CD14-positive monocyte (primary cell): ENCODE results near the gene CCL17. TPM values are rescaled to one million over a fixed set of nuclear protein-coding genes. Genes with fewer than 3 reads are reported as not detected.

Experiments used
- DNase-seq, 3 donors: peaks; one replicate each; pipeline ENCODE4 v3.0.0-alpha.2; 2011 to 2022
- H2AFZ ChIP-seq: 2 replicates; pipeline ENCODE4 v1.6.0; 2012; ENCODE audit warnings: mild to moderate bottlenecking, low read depth, low read length, inconsistent platforms; ENCODE audit not compliant: insufficient read depth, poor library complexity, severe bottlenecking
- H3K27ac ChIP-seq, 2 donors: 1 replicate in 1 of 2; 2 replicates in 1 of 2; pipeline ENCODE4 v1.5.1; 2012 to 2013; ENCODE audit warnings: low read length in 2 of 2, control low read depth in 1 of 2, inconsistent platforms in 1 of 2, low read depth in 1 of 2, mild to moderate bottlenecking in 1 of 2
- H3K27me3 ChIP-seq, 2 donors: one replicate each; pipeline versions ENCODE4 v1.6.0 to v1.6.1; 2011 to 2013; ENCODE audit warnings: low read length in 2 of 2; ENCODE audit not compliant: control insufficient read depth in 2 of 2, insufficient read depth in 2 of 2
- H3K36me3 ChIP-seq, 2 donors: replicated peaks in 1 of 2; 1 replicate in 1 of 2; 2 replicates in 1 of 2; pipeline versions ENCODE4 v1.5.1 to v1.6.1; 2012 to 2013; ENCODE audit warnings: low read length in 2 of 2, control low read depth in 1 of 2, inconsistent platforms in 1 of 2, mild to moderate bottlenecking in 1 of 2; ENCODE audit not compliant: insufficient read depth in 2 of 2, control insufficient read depth in 1 of 2
- H3K4me1 ChIP-seq, 2 donors: 1 replicate in 1 of 2; 2 replicates in 1 of 2; pipeline versions ENCODE4 v1.5.1 to v1.6.1; 2012 to 2013; ENCODE audit warnings: low read length in 2 of 2, control low read depth in 1 of 2, inconsistent platforms in 1 of 2, mild to moderate bottlenecking in 1 of 2, moderate library complexity in 1 of 2; ENCODE audit not compliant: insufficient read depth in 2 of 2, control insufficient read depth in 1 of 2
- H3K4me2 ChIP-seq: replicated peaks from 2 replicates; pipeline ENCODE3; 2012; ENCODE audit warnings: low read length, moderate library complexity, mild to moderate bottlenecking; ENCODE audit not compliant: poor library complexity, severe bottlenecking; ENCODE audit errors: extremely low read depth
- H3K4me3 ChIP-seq, 3 experiments: fragments of 200-600 bp in 1 of 3; sonication (generic) in 1 of 3; replicated peaks in 1 of 3; 1 replicate in 2 of 3; 2 replicates in 1 of 3; pipeline ENCODE4 v1.5.1; 2011 to 2013; ENCODE audit warnings: low read length in 3 of 3, mild to moderate bottlenecking in 3 of 3, control low read depth in 2 of 3, low read depth in 2 of 3, inconsistent platforms in 1 of 3, moderate library complexity in 1 of 3
- H3K79me2 ChIP-seq: 2 replicates; pipeline ENCODE4 v1.6.0; 2012; ENCODE audit warnings: mild to moderate bottlenecking, control low read depth, inconsistent platforms, low read length, moderate library complexity; ENCODE audit not compliant: insufficient read depth
- H3K9ac ChIP-seq: 2 replicates; pipeline ENCODE4 v1.6.0; 2017; ENCODE audit warnings: low read length, mild to moderate bottlenecking; ENCODE audit not compliant: insufficient read depth, poor library complexity, severe bottlenecking
- H3K9me3 ChIP-seq, 2 donors: replicated peaks in 1 of 2; 1 replicate in 1 of 2; 2 replicates in 1 of 2; pipeline versions ENCODE4 v1.5.1 to v1.6.1; 2012 to 2013; ENCODE audit warnings: low read length in 2 of 2, control low read depth in 1 of 2; ENCODE audit not compliant: control insufficient read depth in 1 of 2, insufficient read depth in 1 of 2
- H4K20me1 ChIP-seq: 2 replicates; pipeline ENCODE4 v1.6.0; 2012; ENCODE audit warnings: mild to moderate bottlenecking, low read length, control low read depth, moderate library complexity; ENCODE audit not compliant: insufficient read depth
- H3K27ac Mint-ChIP-seq, 7 donors: one replicate each; pipeline ENCODE4 v1.8.0; 2020; ENCODE audit warnings: mild to moderate bottlenecking in 7 of 7, mixed read lengths in 7 of 7, moderate library complexity in 6 of 7, inconsistent platforms in 2 of 7
- H3K27me3 Mint-ChIP-seq, 3 donors: one replicate each; pipeline ENCODE4 v1.8.0; 2021 to 2022; ENCODE audit warnings: low read depth in 3 of 3, mild to moderate bottlenecking in 3 of 3, mixed read lengths in 3 of 3, moderate library complexity in 3 of 3, inconsistent platforms in 1 of 3
- H3K36me3 Mint-ChIP-seq, 2 donors: one replicate each; pipeline ENCODE4 v1.8.0; 2020; ENCODE audit warnings: mixed read lengths in 2 of 2, inconsistent platforms in 1 of 2, mild to moderate bottlenecking in 1 of 2
- H3K4me1 Mint-ChIP-seq: one replicate; pipeline ENCODE4 v1.8.0; 2020; ENCODE audit warnings: mild to moderate bottlenecking, mixed read lengths
- H3K4me3 Mint-ChIP-seq, 2 donors: one replicate each; pipeline ENCODE4 v1.8.0; 2020; ENCODE audit warnings: mild to moderate bottlenecking in 2 of 2, mixed read lengths in 2 of 2, moderate library complexity in 1 of 2
- H3K9me3 Mint-ChIP-seq, 7 donors: one replicate each; pipeline ENCODE4 v1.8.0; 2020 to 2022; ENCODE audit warnings: mixed read lengths in 7 of 7, mild to moderate bottlenecking in 6 of 7, moderate library complexity in 6 of 7, inconsistent platforms in 2 of 7
- CTCF ChIP-seq: fragments of 200-600 bp; IDR thresholded peaks from one replicate; pipeline ENCODE4 v1.8.0; 2022; ENCODE audit warnings: antibody characterized with exemption, mild to moderate bottlenecking
- WGBS: methylation state at CpG from one replicate; pipeline ENCODE4 v1.1.5; 2013; ENCODE audit warnings: missing lambda C conversion rate; ENCODE audit not compliant: insufficient coverage; 5-methylcytosine and 5-hydroxymethylcytosine counted together
- intact Hi-C, 2 donors: fragments of 100-400 bp; cut with micrococcal nuclease; formaldehyde crosslinking; loops; one replicate each; pipeline versions ENCODE4 v1.15.0 to v1.15.1; 2023
- polyA plus RNA-seq, 3 donors: library from polyadenylated mRNA; depleted of rRNA in 1 of 3; unstranded in 2 of 3; stranded (reverse) in 1 of 3; fragments of 300-500 nt in 2 of 3; fragments of >200 nt in 1 of 3; fragmentation: Illumina TruSeq in 2 of 3; gene quantifications; 1 replicate in 2 of 3; 2 replicates in 1 of 3; pipeline ENCODE4 v1.2.3, GENCODE V29; 2012 to 2021

The CCL17 gene
- polyA plus RNA-seq, 3 donors: not detected

GRCh38 chr16:57411362-57411976 is 6.9 kb downstream of the CCL17 start:
- H3K9ac ChIP-seq: no peak overlapping the region
- intact Hi-C loops: no loop called here
- H2AFZ ChIP-seq: no peak overlapping the region
- no peak for DNase-seq
- peaks cover 19 to 26% of the 10 kb centered on the region in 2 donors for H3K4me1 ChIP-seq
- H3K36me3 ChIP-seq: no peaks in the 10 kb centered on the region
- no peak for TF ChIP-seq CTCF
- no peaks in the 10 kb centered on the region for H3K27me3 ChIP-seq
- WGBS: 93% methylated on average over 7 of the region's 12 CpGs
- Mint-ChIP-seq H3K4me1 (peaks cover 10% of the 10 kb centered on the region), H3K9me3 (no peaks in the 10 kb centered on the region), H3K27ac (no peak overlapping the region), H3K27me3 (peaks cover 3 to 8% (median 7%) of the 10 kb centered on the region in 3 donors), H3K4me3 (no peak overlapping the region), H3K36me3 (no peaks in the 10 kb centered on the region)
- H3K79me2 ChIP-seq: no peaks in the 10 kb centered on the region
- H3K27ac ChIP-seq: no peak overlapping the region
- no peaks in the 10 kb centered on the region for H3K9me3 ChIP-seq
- H3K4me3 ChIP-seq: no peak overlapping the region
- no peaks in the 10 kb centered on the region for H4K20me1 ChIP-seq
- no peak overlapping the region for H3K4me2 ChIP-seq

GRCh38 chr16:57412584-57412983 is 8.0 kb downstream of the CCL17 start:
- Mint-ChIP-seq H3K4me3 (no peak overlapping the region), H3K9me3 (no peaks in the 10 kb centered on the region), H3K4me1 (peaks cover 18% of the 10 kb centered on the region), H3K36me3 (no peaks in the 10 kb centered on the region), H3K27ac (no peak overlapping the region), H3K27me3 (peaks cover 3 to 10% (median 9%) of the 10 kb centered on the region in 3 donors)
- Histone ChIP-seq H3K4me3 (no peak overlapping the region), H3K27me3 (no peaks in the 10 kb centered on the region), H3K9me3 (no peaks in the 10 kb centered on the region), H3K79me2 (no peaks in the 10 kb centered on the region), H3K4me1 (peaks cover 19 to 26% of the 10 kb centered on the region in 2 donors), H2AFZ (no peak overlapping the region), H3K4me2 (no peak overlapping the region), H3K27ac (no peak overlapping the region), H4K20me1 (no peaks in the 10 kb centered on the region), H3K9ac (no peak overlapping the region), H3K36me3 (no peaks in the 10 kb centered on the region)
- intact Hi-C loops: no loop called here
- 92% methylated on average over 9 of the region's 9 CpGs for WGBS
- DNase-seq: no peak
- TF ChIP-seq CTCF: no peak
